ENCODE results near the gene UST. TPM values are rescaled to one million over a fixed set of nuclear protein-coding genes. Genes with fewer than 3 reads are reported as not detected.

UST gene
- total RNA-seq, 4 donors from 2014 or later = 2.9 to 12.0 (median 5.7) TPM

- intact Hi-C loops (cut with DNase I) = no loop called here
- DNase-seq = no peak
- 21 to 60% methylated on average over 1 of the region's 1 CpG for WGBS, 2 donors
Measured at GRCh38 chr6:148709577-148709976, 37.3 kb upstream of the UST start.

GRCh38 chr6:148711833-148712654 lies 34.8 kb upstream of the UST start:
- no peak overlapping the region for H3K27ac ChIP-seq
- H3K36me3 ChIP-seq = no peaks in the 10 kb centered on the region
- TF ChIP-seq POLR2A (IDR thresholded peaks at IDR 0.05) (no peak), CTCF (IDR thresholded peaks at IDR 0.05) (no peak)
- peaks cover 0 to 11% (median 3%) of the 10 kb centered on the region in 3 donors for H3K9me3 ChIP-seq
- H3K4me1 ChIP-seq = no peaks in the 10 kb centered on the region
- intact Hi-C loops (cut with DNase I) = no loop called here
- WGBS, 2 donors = 31 to 50% methylated on average over 5 of the region's 5 CpGs
- H3K27me3 ChIP-seq = no peaks in the 10 kb centered on the region
- no peak overlapping the region for H3K4me3 ChIP-seq
- no peak for DNase-seq

More at GRCh38 chr6:148709577-148709976, 37.3 kb upstream of the UST start:
- H3K9me3 ChIP-seq = peaks cover 0 to 11% (median 3%) of the 10 kb centered on the region in 3 donors
- TF ChIP-seq CTCF (IDR thresholded peaks at IDR 0.05) (no peak), POLR2A (IDR thresholded peaks at IDR 0.05) (no peak)
- no peaks in the 10 kb centered on the region for H3K4me1 ChIP-seq
- H3K4me3 ChIP-seq = no peak overlapping the region
- H3K36me3 ChIP-seq = no peaks in the 10 kb centered on the region
- no peaks in the 10 kb centered on the region for H3K27me3 ChIP-seq
- no peak overlapping the region for H3K27ac ChIP-seq

- Histone ChIP-seq H3K36me3 (no peaks in the 10 kb centered on the region), H3K27me3 (no peaks in the 10 kb centered on the region), H3K4me1 (no peaks in the 10 kb centered on the region), H3K9me3 (peaks cover 0 to 11% (median 3%) of the 10 kb centered on the region in 3 donors), H3K27ac (no peak overlapping the region), H3K4me3 (no peak overlapping the region)
- no peak for TF ChIP-seq POLR2A (IDR thresholded peaks at IDR 0.05)
- no peak for TF ChIP-seq CTCF (IDR thresholded peaks at IDR 0.05)
- WGBS, 2 donors = 89 to 90% methylated on average over 1 of the region's 1 CpG
- DNase-seq = no peak
- intact Hi-C loops (cut with DNase I) = no loop called here
Measured at GRCh38 chr6:148713033-148713738, 33.6 kb upstream of the UST start.

GRCh38 chr6:148713921-148714320 lies 32.9 kb upstream of the UST start:
- Histone ChIP-seq H3K27me3 (no peaks in the 10 kb centered on the region), H3K36me3 (no peaks in the 10 kb centered on the region), H3K4me1 (no peaks in the 10 kb centered on the region), H3K4me3 (no peak overlapping the region), H3K9me3 (peaks cover 0 to 11% (median 3%) of the 10 kb centered on the region in 3 donors), H3K27ac (no peak overlapping the region)
- intact Hi-C loops (cut with DNase I) = no loop called here
- WGBS, 2 donors = 28 to 44% methylated on average over 1 of the region's 1 CpG
- no peak for TF ChIP-seq POLR2A (IDR thresholded peaks at IDR 0.05)
- TF ChIP-seq CTCF (IDR thresholded peaks at IDR 0.05) = no peak
- DNase-seq = no peak

DNA sequence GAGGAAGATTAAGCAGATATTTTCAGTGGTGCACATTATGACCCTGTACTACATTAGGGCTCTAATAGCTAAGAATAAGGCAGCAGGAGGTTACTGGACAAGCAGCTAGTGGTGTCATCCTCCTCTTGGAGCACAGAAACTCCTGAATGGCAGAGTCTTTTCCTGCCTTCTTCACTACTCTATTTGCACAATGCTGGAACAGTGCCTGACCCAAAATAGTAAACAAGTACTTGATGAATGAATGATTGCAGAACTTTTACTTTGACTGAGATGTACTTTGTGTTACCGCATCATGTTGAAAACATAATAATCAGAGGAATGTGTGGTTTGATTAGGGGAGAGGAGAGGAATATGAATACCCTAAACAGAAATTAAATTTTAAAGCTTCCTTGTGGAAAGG lies 30.0 kb upstream of the UST start:
- Histone ChIP-seq H3K9me3 (peaks cover 0 to 11% (median 3%) of the 10 kb centered on the region in 3 donors), H3K4me1 (no peaks in the 10 kb centered on the region), H3K27ac (no peak overlapping the region), H3K27me3 (no peaks in the 10 kb centered on the region), H3K4me3 (no peak overlapping the region), H3K36me3 (no peaks in the 10 kb centered on the region)
- 4 to 79% methylated on average over 1 of the region's 1 CpG for WGBS, 2 donors
- no peak for TF ChIP-seq CTCF (IDR thresholded peaks at IDR 0.05)
- TF ChIP-seq POLR2A (IDR thresholded peaks at IDR 0.05) = no peak
- no peak for DNase-seq
- intact Hi-C loops (cut with DNase I) = no loop called here

Data from esophagus squamous epithelium (tissue), 5 donors.